ENCODE data around the gene NRG2.

DNA sequence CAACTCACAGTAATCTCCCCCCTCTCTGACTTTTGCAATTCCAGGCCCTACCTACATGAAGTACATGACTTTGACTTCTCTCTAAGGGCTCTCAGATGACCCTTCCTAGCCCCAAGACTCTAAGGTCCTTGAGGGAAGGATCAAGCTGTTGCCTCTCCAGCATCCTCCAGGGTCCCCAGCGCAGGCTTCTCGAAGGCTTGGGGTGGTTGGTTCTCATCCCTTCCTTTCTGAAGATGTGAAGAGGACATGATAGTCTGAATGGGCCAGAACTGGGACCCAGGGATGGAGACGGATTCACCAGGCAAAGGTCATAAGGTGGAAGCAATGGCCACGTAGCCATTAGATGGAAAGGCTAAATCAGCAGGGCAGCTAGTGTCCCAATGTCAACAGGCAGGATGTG lies 86.8 kb downstream of the NRG2 start:
- TF ChIP-seq POLR2A (IDR thresholded peaks at IDR 0.05) (no peak), CTCF (IDR thresholded peaks at IDR 0.05) (no peak)
